Suprapubic skin (tissue), 4 donors: Measurements from ENCODE around the gene PRSS56. TPM values are rescaled to one million over a fixed set of nuclear protein-coding genes. Genes with fewer than 3 reads are reported as not detected.
A peak's percentile ranks its signal among the peaks of the same experiment; 100 is the strongest.

Experiments used
- DNase-seq, 2 donors: peaks; one replicate each; pipeline ENCODE4 v3.0.0-alpha.2; 2019; ENCODE audit warnings: low spot score in 2 of 2
- H3K27ac ChIP-seq: fragments of 200-600 bp; sonication (generic); one replicate; pipeline ENCODE4 v1.5.1; 2019
- H3K27me3 ChIP-seq: fragments of 200-600 bp; sonication (generic); one replicate; pipeline ENCODE4 v1.5.1; 2019
- H3K36me3 ChIP-seq: fragments of 200-600 bp; sonication (generic); one replicate; pipeline ENCODE4 v1.5.1; 2019
- H3K4me1 ChIP-seq: fragments of 200-600 bp; sonication (generic); one replicate; pipeline ENCODE4 v1.5.1; 2019
- H3K4me3 ChIP-seq: fragments of 200-600 bp; sonication (generic); one replicate; pipeline ENCODE4 v1.5.1; 2019; ENCODE audit warnings: mild to moderate bottlenecking
- H3K9me3 ChIP-seq: fragments of 200-600 bp; sonication (generic); one replicate; pipeline ENCODE4 v1.5.1; 2019
- EP300 ChIP-seq: sonication (generic); formaldehyde crosslinking; IDR thresholded peaks from one replicate; pipeline ENCODE4 v1.6.1; 2017; ENCODE audit warnings: antibody characterized with exemption
- POLR2A ChIP-seq, 2 donors: fragments of 450-650 bp; IDR thresholded peaks; one replicate each; pipeline ENCODE4 v1.6.1; 2017; ENCODE audit warnings: antibody characterized with exemption in 2 of 2, mild to moderate bottlenecking in 2 of 2, moderate library complexity in 2 of 2
- POLR2AphosphoS5 ChIP-seq, 3 donors: sonication (generic); formaldehyde crosslinking; IDR thresholded peaks; one replicate each; pipeline ENCODE4 v1.6.1; 2017; ENCODE audit warnings: antibody characterized with exemption in 3 of 3
- WGBS: methylation state at CpG from one replicate; pipeline ENCODE4 v1.1.5; 2018; 5-methylcytosine and 5-hydroxymethylcytosine counted together
- total RNA-seq, 4 donors: library from RNA; depleted of rRNA; stranded (reverse); fragments of >200 nt; gene quantifications; one replicate each; pipeline ENCODE4 v1.1.0, GENCODE V29; 2016
- TF ChIP-seq, protein P1 (sequence below), 2 donors: fragments of 200-600 bp in 1 of 2; fragments of 450-650 bp in 1 of 2; sonication (generic) in 1 of 2; IDR thresholded peaks; one replicate each; pipeline ENCODE4 v1.5.1; 2016 to 2019; ENCODE audit warnings: antibody characterized with exemption in 2 of 2, mild to moderate bottlenecking in 1 of 2, moderate library complexity in 1 of 2

The PRSS56 gene
- total RNA-seq, 4 donors from 2014 or later = not detected

- DNase-seq = peak in 1 of 2 donors; percentile 27
- WGBS = 11% methylated on average over 10 of the region's 22 CpGs
- Histone ChIP-seq H3K36me3 (no peaks in the 10 kb centered on the region), H3K27me3 (peaks cover 96% of the 10 kb centered on the region), H3K4me3 (peak overlapping the region; percentile 17), H3K9me3 (no peaks in the 10 kb centered on the region), H3K4me1 (peaks cover 24% of the 10 kb centered on the region), H3K27ac (no peak overlapping the region)
- TF ChIP-seq POLR2AphosphoS5 (IDR thresholded peaks at IDR 0.05) = no peak
- no peak for TF ChIP-seq EP300
- TF ChIP-seq, protein P1, sequence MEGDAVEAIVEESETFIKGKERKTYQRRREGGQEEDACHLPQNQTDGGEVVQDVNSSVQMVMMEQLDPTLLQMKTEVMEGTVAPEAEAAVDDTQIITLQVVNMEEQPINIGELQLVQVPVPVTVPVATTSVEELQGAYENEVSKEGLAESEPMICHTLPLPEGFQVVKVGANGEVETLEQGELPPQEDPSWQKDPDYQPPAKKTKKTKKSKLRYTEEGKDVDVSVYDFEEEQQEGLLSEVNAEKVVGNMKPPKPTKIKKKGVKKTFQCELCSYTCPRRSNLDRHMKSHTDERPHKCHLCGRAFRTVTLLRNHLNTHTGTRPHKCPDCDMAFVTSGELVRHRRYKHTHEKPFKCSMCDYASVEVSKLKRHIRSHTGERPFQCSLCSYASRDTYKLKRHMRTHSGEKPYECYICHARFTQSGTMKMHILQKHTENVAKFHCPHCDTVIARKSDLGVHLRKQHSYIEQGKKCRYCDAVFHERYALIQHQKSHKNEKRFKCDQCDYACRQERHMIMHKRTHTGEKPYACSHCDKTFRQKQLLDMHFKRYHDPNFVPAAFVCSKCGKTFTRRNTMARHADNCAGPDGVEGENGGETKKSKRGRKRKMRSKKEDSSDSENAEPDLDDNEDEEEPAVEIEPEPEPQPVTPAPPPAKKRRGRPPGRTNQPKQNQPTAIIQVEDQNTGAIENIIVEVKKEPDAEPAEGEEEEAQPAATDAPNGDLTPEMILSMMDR (IDR thresholded peaks at IDR 0.05) = no peak
- TF ChIP-seq POLR2A (IDR thresholded peaks at IDR 0.05) = no peak
These were observed 34.8 kb upstream of the PRSS56 start for GRCh38 chr2:232485348-232485756.

DNA sequence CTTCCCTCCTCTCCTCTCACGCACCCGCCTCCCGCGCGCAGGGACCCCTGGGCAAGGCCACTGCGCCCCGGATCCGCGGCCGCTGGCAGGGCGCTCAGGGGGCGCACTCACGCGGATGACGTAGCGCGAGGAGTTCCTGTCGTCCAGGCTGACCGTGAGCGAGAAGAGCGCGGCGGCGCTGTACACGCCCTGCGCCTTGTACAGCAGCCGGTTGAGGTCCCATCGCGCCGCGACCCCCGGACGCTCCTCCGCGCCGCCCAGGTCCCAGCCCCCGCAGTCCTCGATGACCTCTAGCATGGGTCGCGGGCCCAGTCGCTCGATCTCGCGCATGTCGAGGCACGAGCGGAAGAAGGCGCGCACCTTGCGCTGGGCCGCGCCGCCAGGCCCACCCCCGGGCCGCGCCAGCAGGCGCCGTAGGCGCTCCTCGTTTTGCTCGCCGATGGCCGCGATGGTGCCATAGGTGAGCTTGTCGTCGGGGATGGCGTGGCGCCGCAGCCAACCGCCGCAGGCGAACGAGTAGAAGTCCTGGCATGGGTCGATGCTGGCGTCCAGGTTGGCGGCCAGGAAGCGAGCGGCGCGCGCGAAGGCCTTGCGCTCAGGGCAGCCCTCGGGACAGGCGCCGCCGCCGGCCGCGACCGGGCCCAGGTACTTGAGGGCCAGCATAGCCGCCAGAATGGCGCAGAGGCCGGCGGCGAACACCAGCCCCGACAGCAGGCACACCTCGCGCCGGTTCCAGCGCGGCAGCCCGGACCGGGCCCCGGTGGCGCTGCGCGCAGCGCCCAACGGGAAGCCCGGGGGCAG is 34.2 kb upstream of the PRSS56 start:
- Histone ChIP-seq H3K27ac (no peak overlapping the region), H3K4me1 (peaks cover 24% of the 10 kb centered on the region), H3K4me3 (peak overlapping the region; percentile 17), H3K36me3 (no peaks in the 10 kb centered on the region), H3K27me3 (peaks cover 90% of the 10 kb centered on the region), H3K9me3 (no peaks in the 10 kb centered on the region)
- 3% methylated on average over 18 of the region's 111 CpGs for WGBS
- peak in 1 of 2 donors; percentile 37 for DNase-seq
- TF ChIP-seq EP300 (no peak), POLR2A (IDR thresholded peaks at IDR 0.05) (no peak)
- TF ChIP-seq, protein P1 (IDR thresholded peaks at IDR 0.05) = no peak

DNA sequence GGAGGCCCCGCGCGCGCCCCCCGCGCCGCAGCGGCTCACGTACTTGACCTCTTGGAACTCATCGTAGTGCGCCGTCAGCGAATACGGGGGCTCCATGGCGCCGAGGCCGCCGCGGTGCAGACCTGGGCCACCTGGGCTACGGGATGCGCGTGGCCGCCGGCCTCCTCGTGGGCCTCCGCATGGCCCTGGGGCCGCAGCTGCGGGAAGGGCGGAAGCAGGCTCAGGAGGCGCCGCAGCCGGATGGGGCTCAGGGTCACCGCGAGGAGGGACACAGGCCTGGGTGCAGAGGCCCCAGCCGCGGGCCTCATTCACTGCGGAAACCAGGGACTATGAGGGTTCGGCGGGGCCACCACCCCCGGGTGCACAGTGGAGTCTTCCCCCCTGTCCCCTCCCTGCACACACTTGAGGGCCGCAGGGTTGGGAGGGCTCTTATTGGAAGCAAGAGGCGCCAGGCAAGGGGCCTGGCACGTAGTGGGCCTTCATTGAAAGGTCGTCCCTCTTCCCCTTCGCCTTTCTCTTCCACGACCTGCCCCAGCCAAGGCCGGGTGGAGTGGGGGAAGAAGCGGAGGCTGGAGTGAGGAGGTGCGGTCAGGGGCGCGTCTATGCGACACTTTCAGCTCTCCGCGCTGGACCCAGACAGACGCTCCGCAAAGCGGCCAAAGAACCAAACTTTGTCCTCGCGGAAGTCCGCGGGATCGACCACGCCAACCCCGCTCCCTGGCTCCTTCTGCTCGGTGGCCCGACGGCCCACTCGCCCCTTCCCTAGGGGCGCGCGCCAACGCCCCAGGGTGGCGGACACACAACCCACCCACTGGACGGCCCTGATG is 33.4 kb upstream of the PRSS56 start:
- Histone ChIP-seq H3K27ac (no peak overlapping the region), H3K4me3 (peak overlapping the region; percentile 39), H3K4me1 (peaks cover 24% of the 10 kb centered on the region), H3K27me3 (peaks cover 84% of the 10 kb centered on the region), H3K9me3 (no peaks in the 10 kb centered on the region), H3K36me3 (no peaks in the 10 kb centered on the region)
- no peak for TF ChIP-seq POLR2A (IDR thresholded peaks at IDR 0.05)
- TF ChIP-seq, protein P1 (IDR thresholded peaks at IDR 0.05) = no peak
- TF ChIP-seq EP300 = no peak
- TF ChIP-seq POLR2AphosphoS5 (IDR thresholded peaks at IDR 0.05) = no peak
- 13% methylated on average over 19 of the region's 74 CpGs for WGBS
- peak in 1 of 2 donors; percentile 40 for DNase-seq

- peaks cover 77% of the 10 kb centered on the region for H3K27me3 ChIP-seq
- H3K36me3 ChIP-seq = no peaks in the 10 kb centered on the region
- WGBS = 4% methylated on average over 23 of the region's 102 CpGs
- no peak for DNase-seq
- TF ChIP-seq EP300 (no peak), POLR2A (IDR thresholded peaks at IDR 0.05) (no peak), POLR2AphosphoS5 (IDR thresholded peaks at IDR 0.05) (no peak)
- TF ChIP-seq, protein P1 (IDR thresholded peaks at IDR 0.05) = no peak
- H3K9me3 ChIP-seq = no peaks in the 10 kb centered on the region
- no peak within 1 kb of the TSS for H3K27ac ChIP-seq
- H3K4me1 ChIP-seq = peaks cover 24% of the 10 kb centered on the region
- peak within 1 kb of the TSS; percentile 39 for H3K4me3 ChIP-seq
These were observed 32.6 kb upstream of the PRSS56 start, which contains the start of gene ECEL1 for GRCh38 chr2:232487385-232488096. ECEL1 (minus strand) TSS chr2:232487834; CDS start chr2:232486653, 1,181 bp downstream.
